ENCODE results near the gene EFCAB11. TPM values are rescaled to one million over a fixed set of nuclear protein-coding genes. Genes with fewer than 3 reads are reported as not detected.

Gene EFCAB11
- total RNA-seq, 1 experiment from 2014 or later, result 18.1 TPM

- H3K4me2 ChIP-seq (ENCODE audit: low read length), result no peak overlapping the region
- ChIA-PET POLR2A (no interaction called here), RAD21 (ENCODE audit: low non-redundant PET in 1 of 2, low total read pairs in 2 of 2, uncharacterized antibody in 2 of 2, unreplicated experiment in 2 of 2) (no interaction called here), CTCF (no interaction called here)
- H3K9me3 ChIP-seq (ENCODE audit: control insufficient read depth in 1 of 2, insufficient read depth in 1 of 2, low read depth in 1 of 2, low read length in 2 of 2), result no peaks in the 10 kb centered on the region
- no peaks in the 10 kb centered on the region for H3K9me2 ChIP-seq (ENCODE audit: insufficient read depth)
- no peaks in the 10 kb centered on the region for H3K27me3 ChIP-seq (ENCODE audit: insufficient read depth, low read length)
- TF ChIP-seq TCF7L2 (IDR thresholded peaks at IDR 0.05; ENCODE audit: borderline replicate concordance, extremely low read depth, insufficient read depth, insufficient read length) (no peak), SRF (IDR thresholded peaks at IDR 0.05; ENCODE audit: low read depth) (no peak), YY1 (IDR thresholded peaks at IDR 0.05; ENCODE audit: extremely low read depth, insufficient replicate concordance, low read depth, low read length) (no peak), CBX3 (IDR thresholded peaks at IDR 0.05; ENCODE audit: low read depth) (no peak), ZNF274 (IDR thresholded peaks at IDR 0.05; ENCODE audit: low read depth, low read length) (no peak), ATF3 (IDR thresholded peaks at IDR 0.05) (no peak), CTCF (IDR thresholded peaks at IDR 0.05 in 2 of 3, conservative IDR thresholded peaks at IDR 0.05 in 1 of 3; ENCODE audit: borderline replicate concordance in 1 of 3, insufficient read depth in 1 of 3, low read depth in 2 of 3, low read length in 2 of 3) (no peak), SP1 (IDR thresholded peaks at IDR 0.05; ENCODE audit: low read depth) (no peak), ZBTB33 (IDR thresholded peaks at IDR 0.05; ENCODE audit: extremely low read depth, insufficient replicate concordance, low read length) (no peak), REST (IDR thresholded peaks at IDR 0.05; ENCODE audit: low read depth) (no peak), MAX (IDR thresholded peaks at IDR 0.05) (no peak), EZH2 (IDR thresholded peaks at IDR 0.05) (no peak), POLR2AphosphoS5 (IDR thresholded peaks at IDR 0.05; ENCODE audit: low read depth, low read length) (no peak)
- no peak overlapping the region for H2AFZ ChIP-seq (ENCODE audit: low read depth, low read length, poor library complexity, severe bottlenecking)
- no peaks in the 10 kb centered on the region for H3K36me3 ChIP-seq (ENCODE audit: control insufficient read depth in 1 of 2, insufficient read depth in 2 of 2, low read length in 2 of 2)
- H3K27ac ChIP-seq (ENCODE audit: low read depth, low read length), result no peak overlapping the region
- ATAC-seq, result no peak
- BruUV-seq (replicated peaks), result no TSS peak
- H3K4me1 ChIP-seq (ENCODE audit: control insufficient read depth in 1 of 2, insufficient read depth in 2 of 2, low read length in 2 of 2), result no peaks in the 10 kb centered on the region
- H4K20me1 ChIP-seq (ENCODE audit: insufficient read depth), result no peaks in the 10 kb centered on the region
- no peaks in the 10 kb centered on the region for H3K79me2 ChIP-seq (ENCODE audit: insufficient read depth, low read length)
- intact Hi-C loops (cut with micrococcal nuclease), result no loop called here
- no peak overlapping the region for H3K4me3 ChIP-seq (replicated peaks in 1 of 2; ENCODE audit: low read depth in 1 of 2, low read length in 2 of 2)
- no peak overlapping the region for H3K9ac ChIP-seq (ENCODE audit: low read length)
- DNase-seq (ENCODE audit: low read depth, low spot score), result no peak
Measured at GRCh38 chr14:89853936-89854693, 100.4 kb downstream of the EFCAB11 start.
